Activated CD8-positive, alpha-beta T cell treated with anti-CD3 and anti-CD28 coated beads for 36 hours (primary cell): ENCODE measurements around the gene NPM1. TPM values are rescaled to one million over a fixed set of nuclear protein-coding genes. Genes with fewer than 3 reads are reported as not detected.
A peak's percentile ranks its signal among the peaks of the same experiment; 100 is the strongest.
"Not testable (repeated sequence)": the region's sequence is repeated elsewhere in the genome, so short reads cannot be mapped to it uniquely, and the experiment has no call there.

Source experiments
- ATAC-seq: fragments of 200-7000 bp; cut with Tn5 transposase; one replicate; pipeline ENCODE4 v1.10.0; 2021; ENCODE audit warnings: mild to moderate bottlenecking, moderate library complexity
- CTCF ChIA-PET: fragments of 350-600 bp; sonication (Branson Sonifier 250); formaldehyde crosslinking; loops from one replicate; lab custom pipeline; 2021; ENCODE audit warnings: antibody characterized with exemption; lab: Charles Lee
- POLR2A ChIA-PET: fragments of 350-600 bp; sonication (Branson Sonifier 250); formaldehyde crosslinking; loops from one replicate; lab custom pipeline; 2021; ENCODE audit warnings: antibody characterized with exemption; lab: Charles Lee
- DNase-seq: peaks from one replicate; pipeline ENCODE4 v3.0.0-alpha.2; 2020
- H3K27ac Mint-ChIP-seq: one replicate; pipeline ENCODE4 v1.8.0; 2021; ENCODE audit warnings: mild to moderate bottlenecking, mixed read lengths
- H3K27me3 Mint-ChIP-seq: one replicate; pipeline ENCODE4 v1.8.0; 2021; ENCODE audit warnings: mixed read lengths
- H3K36me3 Mint-ChIP-seq: one replicate; pipeline ENCODE4 v1.8.0; 2021; ENCODE audit warnings: low read depth, mixed read lengths
- H3K4me1 Mint-ChIP-seq: one replicate; pipeline ENCODE4 v1.8.0; 2021; ENCODE audit warnings: low read depth, mixed read lengths
- H3K4me3 Mint-ChIP-seq: one replicate; pipeline ENCODE4 v1.8.0; 2021; ENCODE audit warnings: mild to moderate bottlenecking, moderate library complexity, mixed read lengths
- H3K9me3 Mint-ChIP-seq: one replicate; pipeline ENCODE4 v1.8.0; 2021; ENCODE audit warnings: mixed read lengths
- intact Hi-C: fragments of 100-400 bp; cut with micrococcal nuclease; formaldehyde crosslinking; loops from one replicate; pipeline ENCODE4 v1.10.0; 2022
- total RNA-seq, 2 experiments: library from RNA; stranded (reverse); gene quantifications; one replicate each; pipeline ENCODE4 v1.2.3, GENCODE V29; 2021
- TF ChIP-seq, protein P1 (sequence below): fragments of 200-600 bp; IDR thresholded peaks from one replicate; pipeline ENCODE4 v1.8.0; 2022; ENCODE audit warnings: antibody characterized with exemption, mild to moderate bottlenecking

The NPM1 gene
- total RNA-seq, 2 experiments from 2014 or later = 3,203 to 3,498 TPM

DNA sequence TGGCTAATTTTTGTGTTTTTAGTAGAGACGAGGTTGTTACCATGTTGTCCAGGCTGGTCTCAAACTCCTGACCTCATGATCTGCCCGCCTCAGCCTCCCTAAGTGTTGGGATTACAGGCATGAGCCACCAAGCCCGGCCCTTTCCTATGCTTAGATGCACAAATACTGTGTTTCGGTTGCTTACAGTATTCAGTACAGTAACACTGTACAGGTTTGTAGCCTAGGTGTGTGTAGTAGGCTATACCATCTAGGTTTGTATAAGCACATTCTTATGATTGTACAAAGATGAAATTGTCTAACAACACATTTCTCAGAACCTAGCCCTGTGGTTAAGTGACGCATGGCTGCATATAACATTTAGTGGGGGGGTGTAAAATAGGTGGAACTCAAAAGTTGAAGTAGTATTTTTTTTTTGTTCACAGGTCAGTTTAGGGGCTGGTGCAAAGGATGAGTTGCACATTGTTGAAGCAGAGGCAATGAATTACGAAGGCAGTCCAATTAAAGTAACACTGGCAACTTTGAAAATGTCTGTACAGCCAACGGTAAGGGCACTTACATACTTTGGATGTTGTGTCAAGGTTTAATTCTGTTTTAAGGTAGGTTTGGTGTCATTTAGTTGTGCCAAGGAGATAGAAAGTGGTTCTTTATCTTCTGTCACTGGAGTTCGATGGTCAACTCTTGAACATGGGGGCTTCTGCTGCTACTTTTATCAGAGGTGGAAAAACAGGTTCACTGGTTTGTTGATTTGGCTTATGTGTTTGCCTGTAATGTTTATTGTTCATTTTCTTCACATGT is 3.4 kb downstream of the NPM1 start:
- Mint-ChIP-seq H3K4me1 (peaks cover 49% of the 10 kb centered on the region), H3K36me3 (peaks cover 81% of the 10 kb centered on the region), H3K9me3 (no peaks in the 10 kb centered on the region), H3K27ac (peak overlapping the region; percentile 100), H3K27me3 (peaks cover 2% of the 10 kb centered on the region), H3K4me3 (peak overlapping the region; percentile 98)
- ATAC-seq (no peak), DNase-seq (peak; percentile 55)
- POLR2A ChIA-PET = interaction anchor here (0.6 to 10.5 kb wide), 4 partner anchors 9 to 22 kb away, joined by 3 to 162 read pairs (median 40); no protein-coding TSS in a partner anchor
- intact Hi-C loops = no loop called here
- CTCF ChIA-PET = no interaction called here
- TF ChIP-seq, protein P1, sequence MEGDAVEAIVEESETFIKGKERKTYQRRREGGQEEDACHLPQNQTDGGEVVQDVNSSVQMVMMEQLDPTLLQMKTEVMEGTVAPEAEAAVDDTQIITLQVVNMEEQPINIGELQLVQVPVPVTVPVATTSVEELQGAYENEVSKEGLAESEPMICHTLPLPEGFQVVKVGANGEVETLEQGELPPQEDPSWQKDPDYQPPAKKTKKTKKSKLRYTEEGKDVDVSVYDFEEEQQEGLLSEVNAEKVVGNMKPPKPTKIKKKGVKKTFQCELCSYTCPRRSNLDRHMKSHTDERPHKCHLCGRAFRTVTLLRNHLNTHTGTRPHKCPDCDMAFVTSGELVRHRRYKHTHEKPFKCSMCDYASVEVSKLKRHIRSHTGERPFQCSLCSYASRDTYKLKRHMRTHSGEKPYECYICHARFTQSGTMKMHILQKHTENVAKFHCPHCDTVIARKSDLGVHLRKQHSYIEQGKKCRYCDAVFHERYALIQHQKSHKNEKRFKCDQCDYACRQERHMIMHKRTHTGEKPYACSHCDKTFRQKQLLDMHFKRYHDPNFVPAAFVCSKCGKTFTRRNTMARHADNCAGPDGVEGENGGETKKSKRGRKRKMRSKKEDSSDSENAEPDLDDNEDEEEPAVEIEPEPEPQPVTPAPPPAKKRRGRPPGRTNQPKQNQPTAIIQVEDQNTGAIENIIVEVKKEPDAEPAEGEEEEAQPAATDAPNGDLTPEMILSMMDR = no peak

DNA sequence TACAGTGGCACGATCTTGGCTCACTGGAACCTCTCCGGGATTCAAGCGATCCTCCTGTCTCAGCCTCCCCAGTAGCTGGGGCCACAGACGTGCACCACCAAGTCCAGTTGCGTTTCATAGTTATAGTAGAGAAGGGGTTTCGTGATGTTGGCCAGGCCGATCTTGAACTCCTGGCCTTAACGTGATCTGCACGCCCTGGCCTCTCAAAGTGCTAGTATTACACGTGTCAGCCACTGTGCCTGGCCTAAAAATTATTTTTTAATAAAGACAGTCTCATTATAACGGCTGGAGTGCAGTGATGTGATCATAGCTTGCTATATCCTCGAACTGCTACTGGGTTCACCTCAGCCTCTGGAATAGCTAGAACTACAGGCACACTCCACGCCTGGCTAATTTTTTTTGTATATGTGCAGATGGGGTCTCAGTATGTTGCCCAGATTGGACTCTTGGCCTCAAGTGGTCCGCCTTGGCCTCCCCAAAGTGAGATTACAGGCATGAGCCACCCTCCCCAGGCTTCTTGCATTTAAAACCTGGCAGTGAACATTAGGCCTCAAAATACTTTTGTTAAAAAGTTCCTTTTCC is 4.4 kb downstream of the NPM1 start:
- intact Hi-C loops = no loop called here
- DNase-seq (no peak), ATAC-seq (no peak)
- POLR2A ChIA-PET = interaction anchor here (1.6 to 10.5 kb wide), 3 partner anchors 9 to 26 kb away, joined by 3 to 162 read pairs (median 20); no protein-coding TSS in a partner anchor
- peaks cover 91% of the 10 kb centered on the region for H3K36me3 Mint-ChIP-seq
- TF ChIP-seq, protein P1 = no peak
- H3K4me3 Mint-ChIP-seq = peak overlapping the region; percentile 98
- peaks cover 50% of the 10 kb centered on the region for H3K4me1 Mint-ChIP-seq
- peaks cover 2% of the 10 kb centered on the region for H3K27me3 Mint-ChIP-seq
- CTCF ChIA-PET = interaction anchor here (1.0 kb wide), 1 partner anchor 16 kb away, joined by 4 read pairs; no protein-coding TSS in a partner anchor
- H3K9me3 Mint-ChIP-seq = no peaks in the 10 kb centered on the region
- peak overlapping the region; percentile 82 for H3K27ac Mint-ChIP-seq

DNA sequence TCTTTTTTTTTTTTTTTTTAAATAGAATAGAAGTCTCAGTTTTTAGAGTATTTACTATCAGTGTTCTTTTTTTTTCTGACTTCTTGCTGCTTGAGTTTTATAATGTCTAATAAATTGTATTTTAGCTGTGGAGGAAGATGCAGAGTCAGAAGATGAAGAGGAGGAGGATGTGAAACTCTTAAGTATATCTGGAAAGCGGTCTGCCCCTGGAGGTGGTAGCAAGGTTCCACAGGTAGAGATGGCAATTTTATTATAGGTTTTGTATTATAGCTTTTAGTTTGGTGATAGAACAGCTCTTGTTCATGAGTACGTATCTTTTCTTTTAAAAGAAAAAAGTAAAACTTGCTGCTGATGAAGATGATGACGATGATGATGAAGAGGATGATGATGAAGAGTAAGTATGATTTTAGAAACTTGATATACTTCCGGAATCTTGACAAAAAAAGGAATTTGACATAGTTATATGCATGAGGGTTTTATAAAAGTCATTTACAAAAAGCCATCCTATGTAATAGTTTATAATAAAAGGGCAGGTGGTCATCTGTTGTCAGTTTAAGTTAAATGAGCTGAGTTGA is 5.0 kb downstream of the NPM1 start:
- intact Hi-C loops = no loop called here
- peak overlapping the region; percentile 98 for H3K4me3 Mint-ChIP-seq
- TF ChIP-seq, protein P1 = no peak
- POLR2A ChIA-PET = interaction anchor here (0.6 to 10.5 kb wide), 6 partner anchors 8 to 1407 kb away, joined by 3 to 162 read pairs (median 3); no protein-coding TSS in a partner anchor
- DNase-seq (no peak), ATAC-seq (no peak)
- peak overlapping the region; percentile 82 for H3K27ac Mint-ChIP-seq
- CTCF ChIA-PET = interaction anchor here (1.0 kb wide), 1 partner anchor 16 kb away, joined by 4 read pairs; no protein-coding TSS in a partner anchor
- H3K4me1 Mint-ChIP-seq = peaks cover 56% of the 10 kb centered on the region
- H3K27me3 Mint-ChIP-seq = peaks cover 1% of the 10 kb centered on the region
- peaks cover 95% of the 10 kb centered on the region for H3K36me3 Mint-ChIP-seq
- H3K9me3 Mint-ChIP-seq = no peaks in the 10 kb centered on the region

GRCh38 chr5:171395042-171395441 is 7.4 kb downstream of the NPM1 start:
- H3K9me3 Mint-ChIP-seq = no peaks in the 10 kb centered on the region
- no peaks in the 10 kb centered on the region for H3K27me3 Mint-ChIP-seq
- peak overlapping the region; percentile 49 for H3K27ac Mint-ChIP-seq
- TF ChIP-seq, protein P1 = no peak
- peak overlapping the region; percentile 5 for H3K4me3 Mint-ChIP-seq
- CTCF ChIA-PET = no interaction called here
- ATAC-seq (no peak), DNase-seq (no peak)
- POLR2A ChIA-PET = interaction anchor here (1.6 to 10.5 kb wide), 2 partner anchors 8 to 15 kb away, joined by 9 to 162 read pairs; no protein-coding TSS in a partner anchor
- intact Hi-C loops = no loop called here
- peaks cover 74% of the 10 kb centered on the region for H3K4me1 Mint-ChIP-seq
- H3K36me3 Mint-ChIP-seq = peaks cover 92% of the 10 kb centered on the region

DNA sequence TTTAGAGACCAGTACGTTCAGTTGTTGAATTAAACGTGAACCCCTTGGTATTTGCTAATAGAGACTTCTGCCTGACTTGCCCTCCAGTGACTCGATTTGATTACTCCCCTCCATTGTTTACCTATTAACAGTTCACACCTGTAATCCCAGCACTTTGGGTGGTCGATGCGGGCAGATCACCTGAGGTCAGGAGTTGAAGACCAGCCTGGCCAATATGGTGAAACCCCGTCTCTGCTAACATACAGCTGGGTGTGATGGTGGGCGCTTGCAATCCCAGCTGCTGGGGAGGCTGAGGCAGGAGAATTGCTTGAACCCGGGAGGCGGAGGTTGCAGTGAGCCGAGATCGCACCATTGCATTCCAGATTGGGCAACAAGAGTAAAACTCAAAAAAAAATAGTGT is 8.9 kb downstream of the NPM1 start:
- peak overlapping the region; percentile 59 for H3K27ac Mint-ChIP-seq
- intact Hi-C loops, H3K9me3 Mint-ChIP-seq, ATAC-seq, H3K27me3 Mint-ChIP-seq, DNase-seq: not testable (repeated sequence)
- POLR2A ChIA-PET = interaction anchor here (1.9 to 10.5 kb wide), 2 partner anchors 8 to 13 kb away, joined by 8 to 162 read pairs; no protein-coding TSS in a partner anchor
- CTCF ChIA-PET = interaction anchor here (0.8 kb wide), 1 partner anchor 9 kb away, joined by 4 read pairs; no protein-coding TSS in a partner anchor
- peaks cover 92% of the 10 kb centered on the region for H3K36me3 Mint-ChIP-seq
- peak overlapping the region; percentile 50 for H3K4me3 Mint-ChIP-seq
- peaks cover 70% of the 10 kb centered on the region for H3K4me1 Mint-ChIP-seq
